Epithelial cell of prostate (primary cell): Measurements from ENCODE around the gene DXO.
"Not testable (repeated sequence)": the region's sequence is repeated elsewhere in the genome, so short reads cannot be mapped to it uniquely, and the experiment has no call there.

Experiments
- DNase-seq: peaks from one replicate; pipeline ENCODE4 v3.0.0-alpha.2; 2011; ENCODE audit warnings: low read depth, low spot score
- H3K27ac ChIP-seq: fragments of 450-650 bp; 2 replicates; pipeline ENCODE4 v1.5.1; 2017; ENCODE audit warnings: mild to moderate bottlenecking

The DXO gene

DNA sequence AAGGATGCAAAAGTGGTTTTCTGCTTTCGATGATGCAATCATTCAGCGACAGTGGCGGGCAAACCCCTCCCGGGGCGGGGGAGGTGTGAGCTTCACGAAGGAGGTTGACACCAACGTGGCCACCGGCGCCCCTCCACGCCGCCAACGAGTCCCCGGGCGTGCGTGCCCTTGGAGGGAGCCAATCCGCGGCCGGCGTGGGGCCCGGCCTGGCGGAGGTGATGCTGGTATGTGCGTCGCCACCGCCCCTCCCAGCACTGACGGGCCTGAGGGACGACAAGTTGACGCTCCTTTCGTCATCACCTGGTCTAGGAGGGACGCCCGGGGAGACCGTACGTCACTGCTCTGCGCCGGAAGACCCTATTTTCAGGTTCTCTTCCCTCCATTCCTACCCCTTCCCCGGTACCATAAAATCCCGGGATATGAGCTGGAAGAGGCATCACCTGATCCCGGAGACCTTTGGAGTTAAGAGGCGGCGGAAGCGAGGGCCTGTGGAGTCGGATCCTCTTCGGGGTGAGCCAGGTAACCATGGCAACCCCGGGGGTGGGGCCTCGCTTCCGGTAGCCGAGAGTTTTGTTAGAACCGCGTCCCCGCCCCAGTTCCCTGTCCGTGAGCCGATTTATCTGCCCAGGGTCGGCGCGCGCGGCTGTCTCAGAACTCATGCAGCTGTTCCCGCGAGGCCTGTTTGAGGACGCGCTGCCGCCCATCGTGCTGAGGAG, at the start of gene DXO:
DXO (minus strand) TSS at position 146 of the 716 bp plus-strand sequence. CDS start 463 bp downstream, outside the sequence.
- DNase-seq = peak; percentile 95
- peak within 1 kb of the TSS; percentile 97 for H3K27ac ChIP-seq

GRCh38 chr6:32014547-32014946, 42.6 kb upstream of the DXO start, which contains the start of gene C4B:
C4B (plus strand) TSS chr6:32014795; CDS start chr6:32014846, 51 bp downstream.
- not testable (repeated sequence) for DNase-seq, H3K27ac ChIP-seq

DNA sequence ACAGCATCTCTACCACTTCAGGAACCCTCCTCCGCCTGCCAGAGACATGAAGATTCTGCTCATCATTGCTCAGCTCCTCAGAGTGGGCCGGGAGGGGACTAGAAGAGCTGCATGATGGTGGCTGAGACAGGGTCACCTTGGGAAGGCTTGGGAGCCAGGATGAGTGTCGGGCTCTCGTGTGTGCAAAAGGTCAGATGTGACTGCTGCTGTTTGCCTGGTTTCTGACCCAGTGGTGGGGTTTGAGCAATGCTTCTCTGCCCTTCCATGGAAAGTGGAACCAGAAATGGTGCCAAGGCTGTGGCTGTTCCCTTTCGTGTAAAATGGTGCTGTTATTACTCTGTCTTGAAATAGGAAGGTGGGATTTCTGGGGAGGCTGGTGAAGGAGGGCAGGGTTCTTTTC, 41.8 kb upstream of the DXO start:
- not testable (repeated sequence) for DNase-seq, H3K27ac ChIP-seq

GRCh38 chr6:32012941-32013617, 41.1 kb upstream of the DXO start:
- not testable (repeated sequence) for DNase-seq, H3K27ac ChIP-seq

- not testable (repeated sequence) for DNase-seq
Observed at GRCh38 chr6:32010856-32011530, 39.1 kb upstream of the DXO start.

GRCh38 chr6:32009537-32009936, 37.6 kb upstream of the DXO start:
- H3K27ac ChIP-seq, DNase-seq: not testable (repeated sequence)

More at GRCh38 chr6:32010856-32011530, 39.1 kb upstream of the DXO start:
- not testable (repeated sequence) for H3K27ac ChIP-seq

DNA sequence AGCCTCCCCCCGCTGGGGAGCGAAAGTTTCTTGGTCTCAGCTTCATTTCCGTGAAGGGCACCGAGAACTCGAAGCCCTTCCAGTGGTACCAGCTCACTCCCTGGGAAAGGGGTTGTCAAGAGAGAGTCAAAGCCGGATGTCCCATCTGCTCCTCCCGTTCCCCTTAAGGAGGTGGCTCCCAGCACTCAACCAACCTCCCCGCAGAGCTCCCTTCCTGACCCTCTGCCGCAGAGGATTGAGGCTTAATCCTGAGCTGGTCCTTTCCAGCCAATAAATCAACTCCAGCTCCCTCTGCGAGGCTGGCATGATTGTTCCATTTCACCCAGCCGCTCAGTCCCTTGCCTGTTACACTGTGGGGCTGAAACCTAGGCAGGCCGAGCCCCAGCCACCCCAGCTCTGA, 36.7 kb upstream of the DXO start:
- not testable (repeated sequence) for H3K27ac ChIP-seq, DNase-seq

DNA sequence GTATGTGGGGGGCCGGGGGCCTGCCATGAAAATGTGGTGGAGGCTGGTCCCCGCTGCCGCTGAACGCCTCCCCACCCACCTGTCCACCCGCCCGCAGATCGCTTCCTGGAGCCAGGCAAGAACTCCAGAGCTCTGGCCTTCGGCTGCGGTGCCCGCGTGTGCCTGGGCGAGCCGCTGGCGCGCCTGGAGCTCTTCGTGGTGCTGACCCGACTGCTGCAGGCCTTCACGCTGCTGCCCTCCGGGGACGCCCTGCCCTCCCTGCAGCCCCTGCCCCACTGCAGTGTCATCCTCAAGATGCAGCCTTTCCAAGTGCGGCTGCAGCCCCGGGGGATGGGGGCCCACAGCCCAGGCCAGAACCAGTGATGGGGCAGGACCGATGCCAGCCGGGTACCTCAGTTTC, 36.1 kb upstream of the DXO start:
- H3K27ac ChIP-seq, DNase-seq: not testable (repeated sequence)

DNA sequence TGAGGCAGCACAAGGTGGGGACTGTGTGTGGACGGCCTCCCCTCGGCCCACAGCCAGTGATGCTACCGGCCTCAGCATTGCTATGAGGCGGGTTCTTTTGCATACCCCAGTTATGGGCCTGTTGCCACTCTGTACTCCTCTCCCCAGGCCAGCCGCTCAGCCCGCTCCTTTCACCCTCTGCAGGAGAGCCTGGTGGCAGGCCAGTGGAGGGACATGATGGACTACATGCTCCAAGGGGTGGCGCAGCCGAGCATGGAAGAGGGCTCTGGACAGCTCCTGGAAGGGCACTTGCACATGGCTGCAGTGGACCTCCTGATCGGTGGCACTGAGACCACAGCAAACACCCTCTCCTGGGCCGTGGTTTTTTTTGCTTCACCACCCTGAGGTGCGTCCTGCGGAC, 35.1 kb upstream of the DXO start:
- H3K27ac ChIP-seq, DNase-seq: not testable (repeated sequence)

- H3K27ac ChIP-seq, DNase-seq: not testable (repeated sequence)
Observed at GRCh38 chr6:32005991-32006529, 34.1 kb upstream of the DXO start.

DNA sequence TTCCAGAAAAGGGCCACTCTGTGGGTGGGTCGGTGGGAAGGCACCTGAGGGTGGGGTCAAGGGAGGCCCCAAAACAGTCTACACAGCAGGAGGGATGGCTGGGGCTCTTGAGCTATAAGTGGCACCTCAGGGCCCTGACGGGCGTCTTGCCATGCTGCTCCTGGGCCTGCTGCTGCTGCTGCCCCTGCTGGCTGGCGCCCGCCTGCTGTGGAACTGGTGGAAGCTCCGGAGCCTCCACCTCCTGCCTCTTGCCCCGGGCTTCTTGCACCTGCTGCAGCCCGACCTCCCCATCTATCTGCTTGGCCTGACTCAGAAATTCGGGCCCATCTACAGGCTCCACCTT, 33.6 kb upstream of the DXO start:
- H3K27ac ChIP-seq, DNase-seq: not testable (repeated sequence)

- DNase-seq, H3K27ac ChIP-seq: not testable (repeated sequence)
Observed at GRCh38 chr6:32004864-32005537, 33.1 kb upstream of the DXO start.

DNA sequence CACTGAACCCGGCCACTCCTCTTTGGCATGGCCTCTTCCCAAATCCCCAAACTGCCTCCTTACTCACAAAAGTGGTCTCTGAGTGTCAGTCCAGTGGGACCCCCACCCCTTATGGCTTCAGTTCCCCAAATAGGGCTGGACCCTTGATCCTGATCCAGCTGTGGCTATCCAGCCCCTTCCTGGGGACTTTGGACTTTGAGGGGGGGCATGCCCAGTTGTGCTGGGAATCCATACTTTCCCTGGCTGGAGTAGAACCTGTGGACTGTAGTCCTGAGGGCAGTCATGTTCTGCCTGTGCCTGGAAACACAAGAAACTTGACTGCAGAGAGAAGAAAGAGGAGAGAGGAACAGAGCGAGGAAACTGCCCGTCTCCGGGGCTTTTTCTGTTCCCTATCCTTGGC, 32.5 kb upstream of the DXO start:
- DNase-seq, H3K27ac ChIP-seq: not testable (repeated sequence)

DNA sequence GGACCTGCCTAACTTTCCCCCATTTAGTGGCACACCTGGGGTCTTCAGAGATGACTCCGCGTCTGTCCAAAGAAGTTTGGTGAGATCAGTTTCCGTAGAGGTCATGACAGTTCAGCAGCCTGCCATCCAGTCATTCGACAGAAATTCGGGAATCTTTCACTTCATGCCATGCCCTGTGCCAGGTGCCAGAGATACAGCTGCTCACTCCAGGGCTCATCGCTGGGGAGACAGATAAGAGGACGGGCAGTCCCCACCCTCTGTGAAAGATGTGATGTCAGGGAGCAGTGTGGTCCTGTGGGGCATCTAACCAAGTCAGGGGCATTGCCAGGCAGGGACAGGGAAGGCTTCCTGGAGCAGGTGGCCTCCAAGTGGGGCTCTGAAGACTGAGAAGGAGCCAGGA, 31.4 kb upstream of the DXO start:
- H3K27ac ChIP-seq = not testable (repeated sequence)

DNA sequence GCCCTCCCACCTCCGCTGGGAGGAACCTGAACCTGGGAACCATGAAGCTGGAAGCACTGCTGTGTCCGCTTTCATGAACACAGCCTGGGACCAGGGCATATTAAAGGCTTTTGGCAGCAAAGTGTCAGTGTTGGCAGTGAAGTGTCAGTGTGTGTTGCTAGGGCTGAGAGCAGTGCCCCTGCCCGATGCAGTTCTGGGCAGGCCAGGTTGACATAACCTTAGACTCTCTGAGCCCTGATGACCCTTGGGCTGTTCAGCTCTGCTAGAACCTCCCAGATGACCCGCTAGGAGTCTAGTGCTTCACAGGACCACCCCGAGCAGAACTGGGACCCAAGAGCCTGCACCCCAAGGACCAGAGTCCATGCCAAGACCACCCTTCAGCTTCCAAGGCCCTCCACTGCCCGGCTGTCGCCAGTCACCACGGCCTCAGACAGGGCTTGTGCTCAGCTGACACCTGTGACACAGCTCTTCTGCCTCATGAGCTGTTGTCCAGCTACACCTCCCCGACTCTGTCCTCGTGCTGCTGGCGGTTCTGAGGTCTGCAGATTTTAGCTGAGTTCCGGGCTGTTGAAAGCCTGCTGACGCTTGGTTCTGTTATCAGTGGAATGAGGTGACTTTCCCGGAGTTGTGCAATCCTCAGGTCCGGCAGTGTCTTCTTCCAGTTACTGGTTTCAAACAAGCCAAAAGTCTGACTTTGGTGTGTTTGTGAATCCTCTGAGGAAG, 30.8 kb upstream of the DXO start:
- DNase-seq, H3K27ac ChIP-seq: not testable (repeated sequence)

More for the DNA sequence above, 31.4 kb upstream of the DXO start:
- not testable (repeated sequence) for DNase-seq

- DNase-seq, H3K27ac ChIP-seq: not testable (repeated sequence)
Observed at GRCh38 chr6:31996385-31996784, 24.4 kb upstream of the DXO start.

DNA sequence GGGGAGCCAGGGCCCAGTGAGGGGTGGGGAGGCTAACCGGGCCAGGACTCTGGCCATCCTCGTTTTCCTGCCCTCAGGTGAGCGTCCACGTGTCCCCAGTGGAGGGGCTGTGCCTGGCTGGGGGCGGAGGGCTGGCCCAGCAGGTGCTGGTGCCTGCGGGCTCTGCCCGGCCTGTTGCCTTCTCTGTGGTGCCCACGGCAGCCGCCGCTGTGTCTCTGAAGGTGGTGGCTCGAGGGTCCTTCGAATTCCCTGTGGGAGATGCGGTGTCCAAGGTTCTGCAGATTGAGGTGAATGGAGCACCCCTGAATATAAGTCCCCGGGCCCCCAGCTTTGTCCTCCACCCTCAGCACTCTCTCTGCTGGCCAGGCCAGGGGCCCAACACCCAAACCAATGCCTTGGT, 22.5 kb upstream of the DXO start:
- H3K27ac ChIP-seq, DNase-seq: not testable (repeated sequence)

GRCh38 chr6:31989363-31989762, 17.4 kb upstream of the DXO start:
- not testable (repeated sequence) for DNase-seq, H3K27ac ChIP-seq

- H3K27ac ChIP-seq, DNase-seq: not testable (repeated sequence)
Observed at GRCh38 chr6:31981744-31982143, 9.8 kb upstream of the DXO start, which contains the start of gene C4A. C4A (plus strand) TSS chr6:31982057; CDS start chr6:31982108, 51 bp downstream.
